Mucosa of gallbladder (tissue), 1 donor: Measurements from ENCODE around the gene NPEPL1. TPM values are rescaled to one million over a fixed set of nuclear protein-coding genes. Genes with fewer than 3 reads are reported as not detected.
"Not testable (repeated sequence)": the region's sequence is repeated elsewhere in the genome, so short reads cannot be mapped to it uniquely, and the experiment has no call there.

Experiments used
- DNase-seq: peaks from one replicate; pipeline ENCODE4 v3.0.0-alpha.2; 2020; ENCODE audit warnings: low spot score
- total RNA-seq: library from RNA; stranded (reverse); gene quantifications from one replicate; pipeline ENCODE4 v1.2.1, GENCODE V29; 2021
- donor health status: DM: no; HTN: no; CAD: no.

Gene NPEPL1
- total RNA-seq, 1 donor from 2014 or later = 39.1 TPM

DNA sequence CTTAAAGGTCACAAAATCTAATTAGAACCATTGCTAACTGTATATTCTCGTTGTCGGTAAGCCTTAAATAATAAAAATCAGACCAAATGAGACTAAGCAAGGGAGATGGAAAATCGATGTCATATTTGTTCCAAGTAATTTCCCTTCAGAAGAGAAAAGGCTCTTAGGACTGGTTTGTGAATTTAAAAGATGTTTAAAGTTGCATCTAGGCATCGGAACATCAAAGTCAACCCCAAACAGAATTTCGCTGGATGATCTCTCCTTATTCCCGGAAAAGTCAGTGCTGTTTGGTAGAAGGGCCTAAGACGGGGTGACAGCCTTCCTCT, 63.8 kb downstream of the NPEPL1 start:
- DNase-seq = no peak

DNA sequence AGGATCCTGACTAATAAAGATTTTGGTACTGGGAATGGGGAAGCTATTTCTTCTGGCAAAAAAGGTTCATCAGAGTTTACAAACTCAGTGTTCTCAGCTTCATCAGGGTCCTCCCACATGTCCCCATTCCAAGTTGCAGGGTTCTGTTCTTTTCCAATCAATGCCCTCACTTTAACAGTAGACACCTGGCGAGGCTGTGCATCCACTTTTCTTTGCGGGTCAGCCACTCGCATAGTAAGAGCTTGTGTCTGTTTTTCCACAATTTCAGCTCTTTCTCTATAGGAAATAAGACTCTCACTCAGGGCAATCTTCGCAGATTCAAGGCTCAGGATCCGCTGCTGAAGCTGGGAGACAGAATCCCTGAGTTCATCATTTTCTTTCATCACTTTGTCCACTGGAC, 65.0 kb downstream of the NPEPL1 start:
- not testable (repeated sequence) for DNase-seq

GRCh38 chr20:58759947-58760346, 67.3 kb downstream of the NPEPL1 start:
- DNase-seq = no peak

GRCh38 chr20:58760856-58761255, 68.3 kb downstream of the NPEPL1 start:
- DNase-seq = no peak

- DNase-seq = no peak
These were observed 69.5 kb downstream of the NPEPL1 start for GRCh38 chr20:58762120-58762519.

- no peak for DNase-seq
These were observed 70.5 kb downstream of the NPEPL1 start for GRCh38 chr20:58763076-58763475.

Other genes starting within 250 kb of the NPEPL1 start
- 1.1 TPM for gene APCDD1L, start 177.4 kb upstream of the NPEPL1 start, total RNA-seq
- gene STX16, start 41.5 kb upstream of the NPEPL1 start, total RNA-seq = 63.7 TPM
- 1.6 TPM for gene GNAS-AS1, start 158.1 kb downstream of the NPEPL1 start, total RNA-seq
- gene GNAS, start 159.9 kb downstream of the NPEPL1 start, total RNA-seq = 801 TPM